Upper lobe of right lung (tissue), 1 donor: Measurements from ENCODE around the gene PRR14. TPM values are rescaled to one million over a fixed set of nuclear protein-coding genes. Genes with fewer than 3 reads are reported as not detected.
A peak's percentile ranks its signal among the peaks of the same experiment; 100 is the strongest.

ENCODE experiments used
- ATAC-seq: fragments of 200-7000 bp; cut with Tn5 transposase; one replicate; pipeline ENCODE4 v1.9.1; 2020; ENCODE audit warnings: mild to moderate bottlenecking, moderate library complexity
- DNase-seq: peaks from one replicate; pipeline ENCODE4 v3.0.0-alpha.2; 2020
- H3K27ac ChIP-seq: fragments of 200-600 bp; one replicate; pipeline ENCODE4 v1.8.0; 2022
- H3K27me3 ChIP-seq: fragments of 200-600 bp; one replicate; pipeline ENCODE4 v1.8.0; 2022; ENCODE audit warnings: mild to moderate bottlenecking
- H3K36me3 ChIP-seq: fragments of 200-600 bp; one replicate; pipeline ENCODE4 v1.8.0; 2022
- H3K4me1 ChIP-seq: fragments of 200-600 bp; one replicate; pipeline ENCODE4 v1.8.0; 2022
- H3K4me3 ChIP-seq: fragments of 200-600 bp; one replicate; pipeline ENCODE4 v1.8.0; 2022; ENCODE audit warnings: mild to moderate bottlenecking
- H3K9me3 ChIP-seq: fragments of 200-600 bp; one replicate; pipeline ENCODE4 v1.8.0; 2022
- intact Hi-C: fragments of 100-400 bp; cut with DNase I; formaldehyde crosslinking; loops from one replicate; pipeline ENCODE4 v1.11.0; 2022
- total RNA-seq: library from RNA; stranded (reverse); fragmentation: NEBNext Ultra II Directional; extraction: Animal tissue kit (Norgen Biotek cat#: 25700); gene quantifications from one replicate; pipeline ENCODE4 v1.2.1, GENCODE V29; 2021
- TF ChIP-seq, protein P1 (sequence below): fragments of 200-600 bp; IDR thresholded peaks from one replicate; pipeline ENCODE4 v1.8.0; 2022; ENCODE audit warnings: antibody characterized with exemption
- donor health status: DM: no; HTN: yes; CAD: no; lungs with severe emphysema.

PRR14 gene
- total RNA-seq, 1 donor from 2014 or later = 48.2 TPM

- TF ChIP-seq, protein P1, sequence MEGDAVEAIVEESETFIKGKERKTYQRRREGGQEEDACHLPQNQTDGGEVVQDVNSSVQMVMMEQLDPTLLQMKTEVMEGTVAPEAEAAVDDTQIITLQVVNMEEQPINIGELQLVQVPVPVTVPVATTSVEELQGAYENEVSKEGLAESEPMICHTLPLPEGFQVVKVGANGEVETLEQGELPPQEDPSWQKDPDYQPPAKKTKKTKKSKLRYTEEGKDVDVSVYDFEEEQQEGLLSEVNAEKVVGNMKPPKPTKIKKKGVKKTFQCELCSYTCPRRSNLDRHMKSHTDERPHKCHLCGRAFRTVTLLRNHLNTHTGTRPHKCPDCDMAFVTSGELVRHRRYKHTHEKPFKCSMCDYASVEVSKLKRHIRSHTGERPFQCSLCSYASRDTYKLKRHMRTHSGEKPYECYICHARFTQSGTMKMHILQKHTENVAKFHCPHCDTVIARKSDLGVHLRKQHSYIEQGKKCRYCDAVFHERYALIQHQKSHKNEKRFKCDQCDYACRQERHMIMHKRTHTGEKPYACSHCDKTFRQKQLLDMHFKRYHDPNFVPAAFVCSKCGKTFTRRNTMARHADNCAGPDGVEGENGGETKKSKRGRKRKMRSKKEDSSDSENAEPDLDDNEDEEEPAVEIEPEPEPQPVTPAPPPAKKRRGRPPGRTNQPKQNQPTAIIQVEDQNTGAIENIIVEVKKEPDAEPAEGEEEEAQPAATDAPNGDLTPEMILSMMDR = no peak
- Histone ChIP-seq H3K27ac (peak overlapping the region; percentile 100), H3K4me3 (peak overlapping the region; percentile 83), H3K27me3 (no peaks in the 10 kb centered on the region), H3K9me3 (no peaks in the 10 kb centered on the region), H3K4me1 (peaks cover 31% of the 10 kb centered on the region), H3K36me3 (peaks cover 61% of the 10 kb centered on the region)
- intact Hi-C loops = no loop called here
- ATAC-seq (peak; percentile 36), DNase-seq (peak; percentile 88)
Measured at GRCh38 chr16:30658731-30659506, 8.2 kb downstream of the PRR14 start.

- H3K27ac ChIP-seq = peak overlapping the region; percentile 100
- TF ChIP-seq, protein P1 = no peak
- peak; percentile 73 for DNase-seq
- H3K9me3 ChIP-seq = no peaks in the 10 kb centered on the region
- H3K36me3 ChIP-seq = peaks cover 59% of the 10 kb centered on the region
- ATAC-seq = no peak
- peaks cover 31% of the 10 kb centered on the region for H3K4me1 ChIP-seq
- H3K4me3 ChIP-seq = peak overlapping the region; percentile 83
- intact Hi-C loops = no loop called here
- no peaks in the 10 kb centered on the region for H3K27me3 ChIP-seq
Measured at GRCh38 chr16:30659507-30660423, 9.0 kb downstream of the PRR14 start.

GRCh38 chr16:30660424-30661261 lies 9.9 kb downstream of the PRR14 start:
- intact Hi-C loops = no loop called here
- Histone ChIP-seq H3K27ac (peak overlapping the region; percentile 100), H3K27me3 (no peaks in the 10 kb centered on the region), H3K36me3 (peaks cover 59% of the 10 kb centered on the region), H3K4me1 (peaks cover 31% of the 10 kb centered on the region), H3K4me3 (peak overlapping the region; percentile 83), H3K9me3 (no peaks in the 10 kb centered on the region)
- TF ChIP-seq, protein P1 = no peak
- ATAC-seq = no peak
- no peak for DNase-seq

- Histone ChIP-seq H3K36me3 (peaks cover 64% of the 10 kb centered on the region), H3K4me3 (no peak overlapping the region), H3K27me3 (no peaks in the 10 kb centered on the region), H3K4me1 (peaks cover 22% of the 10 kb centered on the region), H3K27ac (no peak overlapping the region), H3K9me3 (no peaks in the 10 kb centered on the region)
- intact Hi-C loops = no loop called here
- no peak for DNase-seq
- no peak for ATAC-seq
- TF ChIP-seq, protein P1 = no peak
Measured at GRCh38 chr16:30662449-30662848, 11.7 kb downstream of the PRR14 start.

DNA sequence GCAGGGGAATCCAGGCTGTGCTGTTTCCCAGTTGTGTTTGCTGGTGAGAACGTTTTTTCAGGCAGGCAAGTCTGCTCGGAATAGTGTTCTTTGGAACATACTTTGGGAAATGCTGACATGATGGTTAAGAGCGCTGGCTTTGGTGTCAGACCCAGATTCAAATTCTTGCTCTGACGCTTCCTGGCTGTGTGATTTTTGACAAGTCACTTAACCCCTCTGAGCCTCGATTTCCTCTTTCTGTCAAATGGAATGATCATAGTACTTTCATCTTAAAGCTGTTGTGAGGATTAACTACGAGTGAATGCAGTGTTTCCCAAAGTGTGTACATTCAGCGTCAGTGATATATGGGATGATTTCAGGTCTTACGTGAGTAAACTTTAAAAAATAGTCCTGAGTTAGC lies 12.3 kb downstream of the PRR14 start:
- intact Hi-C loops = no loop called here
- ATAC-seq = no peak
- H3K4me1 ChIP-seq = peaks cover 21% of the 10 kb centered on the region

More for the DNA sequence above, 12.3 kb downstream of the PRR14 start:
- Histone ChIP-seq H3K4me3 (no peak overlapping the region), H3K36me3 (peaks cover 70% of the 10 kb centered on the region), H3K27ac (no peak overlapping the region), H3K9me3 (no peaks in the 10 kb centered on the region), H3K27me3 (no peaks in the 10 kb centered on the region)
- DNase-seq = no peak
- TF ChIP-seq, protein P1 = no peak
